GM21737 (cell line): ENCODE data around the gene SLC6A9.

Experiments used
- ATAC-seq: cut with Tn5 transposase; IDR thresholded peaks from one replicate; pipeline ENCODE4 v1.9.1; 2021; ENCODE audit warnings: mild to moderate bottlenecking, moderate library complexity; ENCODE audit not compliant: unreplicated experiment

Gene SLC6A9

GRCh38 chr1:43973981-43974442 is 57.2 kb downstream of the SLC6A9 start:
- ATAC-seq, result no peak

GRCh38 chr1:43971336-43971980 is 59.8 kb downstream of the SLC6A9 start:
- ATAC-seq, result no peak

- ATAC-seq, result no peak
Measured at GRCh38 chr1:43970911-43971310, 60.4 kb downstream of the SLC6A9 start.

GRCh38 chr1:43970502-43970901 is 60.8 kb downstream of the SLC6A9 start:
- ATAC-seq, result no peak

GRCh38 chr1:43969746-43970466 is 61.4 kb downstream of the SLC6A9 start, which contains the start of gene DPH2:
Gene DPH2 (plus strand): TSS chr1:43970010. CDS start chr1:43970176, 166 bp downstream.
- peak; percentile 68 for ATAC-seq

GRCh38 chr1:43969416-43969745 is 61.9 kb downstream of the SLC6A9 start:
- ATAC-seq, result no peak

GRCh38 chr1:43968348-43968948 is 62.8 kb downstream of the SLC6A9 start:
- ATAC-seq, result no peak

- ATAC-seq, result no peak
Measured at GRCh38 chr1:43965316-43965715, 65.9 kb downstream of the SLC6A9 start.

- no peak for ATAC-seq
Measured at GRCh38 chr1:43963890-43964289, 67.4 kb downstream of the SLC6A9 start.

GRCh38 chr1:43963006-43963405 is 68.3 kb downstream of the SLC6A9 start:
- no peak for ATAC-seq

GRCh38 chr1:43962324-43962723 is 68.9 kb downstream of the SLC6A9 start:
- no peak for ATAC-seq

GRCh38 chr1:43961692-43962091 is 69.6 kb downstream of the SLC6A9 start:
- no peak for ATAC-seq

- ATAC-seq, result no peak
Measured at GRCh38 chr1:43960798-43961197, 70.5 kb downstream of the SLC6A9 start.

- ATAC-seq, result no peak
Measured at GRCh38 chr1:43958351-43959255, 72.7 kb downstream of the SLC6A9 start.

- no peak for ATAC-seq
Measured at GRCh38 chr1:43957407-43958040, 73.7 kb downstream of the SLC6A9 start.

- ATAC-seq, result no peak
Measured at GRCh38 chr1:43956234-43956633, 75.0 kb downstream of the SLC6A9 start.

GRCh38 chr1:43954036-43954435 is 77.2 kb downstream of the SLC6A9 start:
- ATAC-seq, result no peak

- no peak for ATAC-seq
Measured at GRCh38 chr1:43953361-43953760, 77.9 kb downstream of the SLC6A9 start.

GRCh38 chr1:43952731-43953346 is 78.4 kb downstream of the SLC6A9 start:
- ATAC-seq, result no peak
